MV-4-11 (cell line): Measurements from ENCODE around the gene PREP.
"Not testable (repeated sequence)": the region's sequence is repeated elsewhere in the genome, so short reads cannot be mapped to it uniquely, and the experiment has no call there.

Experiments used
- DNase-seq: peaks from one replicate; lab custom pipeline; 2025; lab: John Stamatoyannopoulos, UW

The PREP gene

GRCh38 chr6:105269390-105269789 lies 133.5 kb downstream of the PREP start:
- no peak for DNase-seq

- no peak for DNase-seq
Measured at GRCh38 chr6:105263685-105264610, 138.9 kb downstream of the PREP start.

GRCh38 chr6:105259913-105260889 lies 142.7 kb downstream of the PREP start:
- DNase-seq = no peak

- DNase-seq = no peak
Measured at GRCh38 chr6:105258816-105259215, 144.1 kb downstream of the PREP start.

- DNase-seq = no peak
Measured at GRCh38 chr6:105257340-105257739, 145.5 kb downstream of the PREP start.

- no peak for DNase-seq
Measured at GRCh38 chr6:105256619-105257018, 146.3 kb downstream of the PREP start.

GRCh38 chr6:105253787-105254186 lies 149.1 kb downstream of the PREP start:
- DNase-seq = no peak

- DNase-seq = no peak
Measured at GRCh38 chr6:105251689-105252088, 151.2 kb downstream of the PREP start.

GRCh38 chr6:105250533-105250932 lies 152.3 kb downstream of the PREP start:
- no peak for DNase-seq

GRCh38 chr6:105243487-105243886 lies 159.4 kb downstream of the PREP start:
- DNase-seq = no peak

GRCh38 chr6:105235155-105235554 lies 167.7 kb downstream of the PREP start:
- DNase-seq = no peak

- not testable (repeated sequence) for DNase-seq
Measured at GRCh38 chr6:105231771-105232170, 171.1 kb downstream of the PREP start.
